G401 (cell line): ENCODE data around the gene UBE2U. TPM values are rescaled to one million over a fixed set of nuclear protein-coding genes. Genes with fewer than 3 reads are reported as not detected.
A peak's percentile ranks its signal among the peaks of the same experiment; 100 is the strongest.

Experiments
- DNase-seq: peaks from one replicate; pipeline ENCODE4 v3.0.0-alpha.2; 2015; ENCODE audit warnings: low spot score
- in situ Hi-C: cut with HindIII; loops from 2 replicates; pipeline ENCODE4 v1.10.0; 2016; ENCODE audit warnings: low sequenced_read_pairs, mixed read lengths
- total RNA-seq: library from RNA; depleted of rRNA; stranded (reverse); fragments of >200 nt; shearing (Covaris generic); gene quantifications from 2 replicates; pipeline ENCODE4 v1.2.3, GENCODE V29; 2014; rRNA removed

UBE2U gene
- total RNA-seq = not detected in 2 replicates

GRCh38 chr1:64203420-64203819, at the start of gene UBE2U:
UBE2U (plus strand) TSS chr1:64203623; CDS start chr1:64204051, 428 bp downstream.
- DNase-seq = no peak
- in situ Hi-C loops = no loop called here

GRCh38 chr1:64155278-64155677, 48.1 kb upstream of the UBE2U start:
- in situ Hi-C loops = no loop called here
- DNase-seq = no peak

GRCh38 chr1:64161357-64161941, 42.0 kb upstream of the UBE2U start:
- DNase-seq = no peak
- in situ Hi-C loops = no loop called here

- no peak for DNase-seq
- in situ Hi-C loops = no loop called here
Observed at GRCh38 chr1:64162151-64162550, 41.3 kb upstream of the UBE2U start.

GRCh38 chr1:64162804-64163203, 40.6 kb upstream of the UBE2U start:
- in situ Hi-C loops = no loop called here
- no peak for DNase-seq

GRCh38 chr1:64163431-64163830, 40.0 kb upstream of the UBE2U start:
- no peak for DNase-seq
- in situ Hi-C loops = no loop called here

GRCh38 chr1:64163970-64164369, 39.5 kb upstream of the UBE2U start:
- DNase-seq = peak; percentile 32
- in situ Hi-C loops = no loop called here

- in situ Hi-C loops = no loop called here
Observed at GRCh38 chr1:64166629-64167028, 36.8 kb upstream of the UBE2U start.

GRCh38 chr1:64167176-64167575, 36.2 kb upstream of the UBE2U start:
- no peak for DNase-seq

More at GRCh38 chr1:64166629-64167028, 36.8 kb upstream of the UBE2U start:
- DNase-seq = no peak

GRCh38 chr1:64171246-64171645, 32.2 kb upstream of the UBE2U start:
- in situ Hi-C loops = no loop called here
- no peak for DNase-seq

More at GRCh38 chr1:64167176-64167575, 36.2 kb upstream of the UBE2U start:
- in situ Hi-C loops = no loop called here

- in situ Hi-C loops = no loop called here
- no peak for DNase-seq
Observed at GRCh38 chr1:64171797-64172281, 31.6 kb upstream of the UBE2U start.

GRCh38 chr1:64172458-64172983, 30.9 kb upstream of the UBE2U start:
- DNase-seq = no peak
- in situ Hi-C loops = no loop called here

GRCh38 chr1:64173336-64173940, 30.0 kb upstream of the UBE2U start:
- no peak for DNase-seq

GRCh38 chr1:64175639-64176038, 27.8 kb upstream of the UBE2U start:
- no peak for DNase-seq
- in situ Hi-C loops = no loop called here

More at GRCh38 chr1:64173336-64173940, 30.0 kb upstream of the UBE2U start:
- in situ Hi-C loops = no loop called here

GRCh38 chr1:64176659-64177058, 26.8 kb upstream of the UBE2U start:
- in situ Hi-C loops = no loop called here
- DNase-seq = no peak

GRCh38 chr1:64179588-64179987, 23.8 kb upstream of the UBE2U start:
- in situ Hi-C loops = no loop called here
- no peak for DNase-seq

GRCh38 chr1:64182207-64182606, 21.2 kb upstream of the UBE2U start:
- in situ Hi-C loops = no loop called here
- no peak for DNase-seq

GRCh38 chr1:64183395-64184002, 19.9 kb upstream of the UBE2U start:
- DNase-seq = no peak

GRCh38 chr1:64184003-64184440, 19.4 kb upstream of the UBE2U start:
- in situ Hi-C loops = no loop called here
- no peak for DNase-seq

More at GRCh38 chr1:64183395-64184002, 19.9 kb upstream of the UBE2U start:
- in situ Hi-C loops = no loop called here
